Panc1 (cell line): ENCODE results near the gene DDX55. TPM values are rescaled to one million over a fixed set of nuclear protein-coding genes. Genes with fewer than 3 reads are reported as not detected.
A peak's percentile ranks its signal among the peaks of the same experiment; 100 is the strongest.

Source experiments
- ATAC-seq: fragments of 200-7000 bp; cut with Tn5 transposase; 2 replicates; pipeline ENCODE4 v1.9.1; 2020; ENCODE audit warnings: mild to moderate bottlenecking, moderate library complexity
- BruUV-seq: library from RNA; stranded (reverse); fragments of 400-500 nt; replicated peaks from 2 replicates; lab custom pipeline; 2021; lab: Mats Ljungman, UMichigan
- CTCF ChIA-PET: fragments of 300-600 bp; sonication (Branson Sonifier 250); formaldehyde crosslinking; loops from one replicate; lab custom pipeline; 2022; ENCODE audit warnings: antibody characterized with exemption; lab: Charles Lee
- POLR2A ChIA-PET: fragments of 300-600 bp; sonication (Branson Sonifier 250); formaldehyde crosslinking; loops from one replicate; lab custom pipeline; 2022; ENCODE audit warnings: antibody characterized with exemption; lab: Charles Lee
- DNase-seq: peaks from one replicate; pipeline ENCODE4 v3.0.0-alpha.2; 2010; ENCODE audit warnings: low read depth, low spot score
- H3K27ac ChIP-seq: 2 replicates; pipeline ENCODE4 v1.5.1; 2011; ENCODE audit warnings: mild to moderate bottlenecking, low read length, inconsistent platforms
- H3K27me3 ChIP-seq: fragments of 200-500 bp; sonication (Bioruptor generic); 2 replicates; pipeline ENCODE4 v1.6.0; 2014; ENCODE audit warnings: low read length, inconsistent platforms; ENCODE audit not compliant: control insufficient read depth, insufficient read depth
- H3K36me3 ChIP-seq: fragments of 200-500 bp; sonication (Bioruptor generic); 2 replicates; pipeline ENCODE4 v1.5.1; 2014; ENCODE audit warnings: inconsistent platforms, mild to moderate bottlenecking, low read length, moderate library complexity; ENCODE audit not compliant: control insufficient read depth, insufficient read depth
- H3K4me1 ChIP-seq: 2 replicates; pipeline ENCODE4 v1.5.1; 2011; ENCODE audit warnings: inconsistent platforms, mild to moderate bottlenecking, low read length, moderate library complexity; ENCODE audit not compliant: control insufficient read depth, insufficient read depth
- H3K4me3 ChIP-seq, 2 experiments: 2 replicates each; pipeline ENCODE4 v1.5.1; 2011 to 2012; ENCODE audit warnings: low read depth in 2 of 2, low read length in 2 of 2, mild to moderate bottlenecking in 2 of 2, inconsistent platforms in 1 of 2, moderate library complexity in 1 of 2
- H3K9me3 ChIP-seq: fragments of 200-500 bp; sonication (Bioruptor generic); 2 replicates; pipeline ENCODE4 v1.5.1; 2014; ENCODE audit warnings: low read depth, mild to moderate bottlenecking, inconsistent platforms, low read length, moderate library complexity; ENCODE audit not compliant: control insufficient read depth, insufficient read depth
- POLR2AphosphoS5 ChIP-seq: IDR thresholded peaks from 2 replicates; pipeline ENCODE4 v1.6.1; 2012; ENCODE audit warnings: mild to moderate bottlenecking, low read depth, low read length, moderate library complexity
- SIN3A ChIP-seq: IDR thresholded peaks from 2 replicates; pipeline ENCODE4 v1.6.1; 2012; ENCODE audit warnings: low read depth, mild to moderate bottlenecking, low read length, moderate library complexity, borderline replicate concordance; ENCODE audit not compliant: insufficient read depth
- TCF7L2 ChIP-seq: IDR thresholded peaks from 2 replicates; pipeline ENCODE4 v1.6.1; 2011; ENCODE audit warnings: mild to moderate bottlenecking, low read depth, low read length, inconsistent platforms
- in situ Hi-C: cut with HindIII; loops from 2 replicates; pipeline ENCODE4 v1.10.0; 2016; ENCODE audit warnings: low sequenced_read_pairs, low pct_unique_long_range_greater_than_20kb
- intact Hi-C: fragments of 100-400 bp; cut with micrococcal nuclease; formaldehyde crosslinking; loops from one replicate; pipeline ENCODE4 v1.10.0; 2022; ENCODE audit not compliant: unreplicated experiment
- total RNA-seq: library from RNA; stranded (reverse); gene quantifications from one replicate; pipeline ENCODE4 v1.2.1, GENCODE V29; 2021; ENCODE audit not compliant: unreplicated experiment
- TF ChIP-seq, protein P1 (sequence below): fragments of 450-650 bp; IDR thresholded peaks from 2 replicates; pipeline ENCODE4 v1.5.1; 2017; ENCODE audit warnings: mild to moderate bottlenecking
- TF ChIP-seq, protein P2 (sequence below), 2 experiments: IDR thresholded peaks; 2 replicates each; pipeline ENCODE4 v1.6.1; 2011 to 2012; ENCODE audit warnings: low read depth in 2 of 2, control low read depth in 1 of 2, low read length in 1 of 2, mild to moderate bottlenecking in 1 of 2, moderate library complexity in 1 of 2; ENCODE audit not compliant: insufficient read depth in 1 of 2

DDX55 gene
- total RNA-seq, 1 experiment from 2014 or later: 46.3 TPM

DNA sequence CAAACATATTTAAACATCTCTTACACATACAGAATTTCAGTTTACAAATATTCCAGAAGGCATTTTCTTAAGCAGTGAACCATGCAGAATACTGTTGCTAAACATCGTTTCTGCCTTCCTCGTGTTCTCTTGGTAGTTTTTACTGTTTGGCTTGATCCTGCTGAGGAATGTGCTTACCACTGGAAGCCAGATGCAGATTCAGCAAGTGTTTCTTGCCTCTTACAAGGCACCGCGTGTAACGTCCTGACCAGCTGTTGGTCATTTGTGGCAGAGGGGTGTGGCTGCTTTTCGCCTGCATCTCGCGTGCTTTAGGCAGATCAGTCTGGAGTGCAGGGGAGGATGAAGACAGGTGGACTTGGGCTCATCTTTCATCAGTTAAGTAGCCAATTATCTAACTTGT, 19.2 kb downstream of the DDX55 start:
- TF ChIP-seq POLR2AphosphoS5: no peak
- H3K4me1 ChIP-seq: no peaks in the 10 kb centered on the region
- H3K4me3 ChIP-seq: no peak overlapping the region
- intact Hi-C loops (no loop called here), in situ Hi-C loops (no loop called here)
- no peak for ATAC-seq
- TSS peak; percentile 84 for BruUV-seq
- ChIA-PET POLR2A (no interaction called here), CTCF (no interaction called here)
- no peak for DNase-seq
- H3K9me3 ChIP-seq: no peaks in the 10 kb centered on the region
- H3K27ac ChIP-seq: no peak overlapping the region
- peaks cover 32% of the 10 kb centered on the region for H3K36me3 ChIP-seq
- H3K27me3 ChIP-seq: no peaks in the 10 kb centered on the region

DNA sequence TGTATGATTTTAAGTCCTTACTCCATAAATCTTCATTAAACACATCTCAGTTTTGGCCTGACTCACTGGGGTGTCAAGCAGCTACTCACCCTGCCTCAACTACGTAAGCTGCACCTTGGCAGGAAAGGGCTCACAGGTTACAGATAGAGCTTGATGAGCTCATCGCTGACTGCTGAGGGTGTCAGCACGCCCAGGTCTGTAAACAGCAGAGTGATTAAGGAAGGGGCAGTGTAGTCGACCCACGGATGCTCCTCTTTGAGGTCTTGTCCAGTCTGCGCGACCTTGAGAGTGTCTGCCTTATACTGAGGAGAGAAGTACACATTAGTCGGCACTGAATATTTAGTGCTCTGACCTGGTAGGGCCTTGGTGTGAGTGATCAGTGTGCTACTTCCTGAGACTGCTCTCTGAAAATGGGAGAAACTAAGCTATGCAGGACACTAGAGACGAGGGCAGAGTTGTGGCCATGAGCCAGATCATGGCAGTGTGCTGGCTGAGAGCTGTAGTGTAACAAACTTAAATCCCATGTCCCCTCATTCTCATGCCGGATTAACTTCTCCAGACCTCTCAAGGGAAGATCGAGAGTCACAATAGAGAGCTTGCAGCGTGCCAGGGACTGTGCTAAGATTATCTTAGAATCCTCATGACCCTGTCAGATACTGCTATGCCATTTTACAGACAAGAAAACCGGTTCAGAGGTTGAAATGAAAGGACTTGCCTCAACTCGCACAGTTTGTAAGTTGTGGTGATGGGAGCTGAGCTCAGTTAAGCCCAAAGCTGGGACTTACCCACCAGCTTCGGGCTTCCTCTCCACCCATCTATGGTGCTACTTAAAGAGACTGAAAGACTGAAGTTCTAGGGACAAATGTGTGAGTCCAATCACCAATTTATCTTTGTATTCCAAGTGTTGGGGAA, 20.0 kb downstream of the DDX55 start:
- intact Hi-C loops: no loop called here
- POLR2A ChIA-PET: interaction anchor here (0.7 kb wide), 1 partner anchor 10 kb away, joined by 3 read pairs; no protein-coding TSS in a partner anchor
- H3K4me1 ChIP-seq: no peaks in the 10 kb centered on the region
- in situ Hi-C loops: no loop called here
- H3K27me3 ChIP-seq: no peaks in the 10 kb centered on the region
- ATAC-seq: peak; percentile 39; the same call in 1 of the 2 replicates
- BruUV-seq: no TSS peak
- CTCF ChIA-PET: no interaction called here
- H3K27ac ChIP-seq: no peak overlapping the region
- no peak overlapping the region for H3K4me3 ChIP-seq
- TF ChIP-seq SIN3A: no peak
- no peak for TF ChIP-seq TCF7L2
- TF ChIP-seq POLR2AphosphoS5: no peak; the same call in 1 of the 2 replicates
- no peaks in the 10 kb centered on the region for H3K9me3 ChIP-seq
- DNase-seq: no peak
- peaks cover 29% of the 10 kb centered on the region for H3K36me3 ChIP-seq

DNA sequence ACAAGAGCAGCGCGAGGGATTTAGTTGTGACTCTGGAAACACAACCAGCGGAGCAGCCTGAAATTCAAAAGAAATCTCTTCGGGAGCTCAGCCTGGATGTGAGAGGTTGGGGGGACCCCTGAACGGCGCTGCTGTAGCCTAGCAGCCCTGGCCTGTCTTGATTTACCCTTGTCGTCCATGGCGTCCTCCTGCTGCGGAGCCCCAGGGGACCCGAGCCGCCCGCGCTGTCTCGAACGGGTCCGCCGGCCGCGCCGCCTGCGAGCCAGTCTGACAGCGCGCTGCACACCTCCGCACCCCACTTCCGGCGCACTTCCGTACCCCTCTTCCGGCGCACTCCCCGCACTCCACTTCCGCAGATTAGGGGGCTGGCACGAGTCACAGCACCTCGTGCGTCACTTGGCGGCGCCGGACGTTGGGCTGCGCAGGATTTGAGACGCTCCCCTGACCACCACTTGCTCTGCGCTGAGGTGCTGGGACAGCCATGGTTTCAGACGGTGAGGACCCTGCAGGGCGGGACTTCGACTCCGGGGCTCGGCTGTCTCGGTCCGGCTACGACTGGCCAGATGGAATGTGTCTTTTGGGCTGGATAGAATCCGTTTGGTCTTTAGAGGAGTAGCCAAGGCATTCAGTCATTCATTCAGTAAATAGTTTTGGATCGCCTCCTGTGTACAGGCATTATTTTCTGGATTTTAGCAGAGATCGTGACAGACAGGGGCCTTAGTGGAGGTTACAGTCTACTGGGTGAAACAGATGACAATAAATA, 31.7 kb downstream of the DDX55 start, which contains the start of the genes EIF2B1 and GTF2H3:
Gene EIF2B1, minus strand, starts transcription at position 308 of the 763 bp plus-strand sequence. Its CDS starts 129 bp downstream, at position 179.
Gene GTF2H3, plus strand, starts transcription at position 451 of the 763 bp plus-strand sequence. Its CDS starts 31 bp downstream, at position 482.
- ChIA-PET CTCF (no interaction called here), POLR2A (interaction anchor here (1.1 kb wide), 1 partner anchor 47 kb away, joined by 3 read pairs; no protein-coding TSS in a partner anchor)
- H3K27me3 ChIP-seq: no peaks in the 10 kb centered on the region
- H3K36me3 ChIP-seq: peaks cover 5% of the 10 kb centered on the region; the same call in 1 of the 2 replicates
- DNase-seq (peak; percentile 78), ATAC-seq (peak; percentile 100)
- H3K27ac ChIP-seq: peak within 1 kb of the TSS; percentile 92
- intact Hi-C loops: no loop called here
- in situ Hi-C loops: no loop called here
- no peaks in the 10 kb centered on the region for H3K9me3 ChIP-seq
- no TSS peak for BruUV-seq
- TF ChIP-seq SIN3A (peak; percentile 98; the same call in 1 of the 2 replicates), POLR2AphosphoS5 (peak; percentile 96), TCF7L2 (no peak)
- TF ChIP-seq, protein P1, sequence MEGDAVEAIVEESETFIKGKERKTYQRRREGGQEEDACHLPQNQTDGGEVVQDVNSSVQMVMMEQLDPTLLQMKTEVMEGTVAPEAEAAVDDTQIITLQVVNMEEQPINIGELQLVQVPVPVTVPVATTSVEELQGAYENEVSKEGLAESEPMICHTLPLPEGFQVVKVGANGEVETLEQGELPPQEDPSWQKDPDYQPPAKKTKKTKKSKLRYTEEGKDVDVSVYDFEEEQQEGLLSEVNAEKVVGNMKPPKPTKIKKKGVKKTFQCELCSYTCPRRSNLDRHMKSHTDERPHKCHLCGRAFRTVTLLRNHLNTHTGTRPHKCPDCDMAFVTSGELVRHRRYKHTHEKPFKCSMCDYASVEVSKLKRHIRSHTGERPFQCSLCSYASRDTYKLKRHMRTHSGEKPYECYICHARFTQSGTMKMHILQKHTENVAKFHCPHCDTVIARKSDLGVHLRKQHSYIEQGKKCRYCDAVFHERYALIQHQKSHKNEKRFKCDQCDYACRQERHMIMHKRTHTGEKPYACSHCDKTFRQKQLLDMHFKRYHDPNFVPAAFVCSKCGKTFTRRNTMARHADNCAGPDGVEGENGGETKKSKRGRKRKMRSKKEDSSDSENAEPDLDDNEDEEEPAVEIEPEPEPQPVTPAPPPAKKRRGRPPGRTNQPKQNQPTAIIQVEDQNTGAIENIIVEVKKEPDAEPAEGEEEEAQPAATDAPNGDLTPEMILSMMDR: no peak
- TF ChIP-seq, protein P2, sequence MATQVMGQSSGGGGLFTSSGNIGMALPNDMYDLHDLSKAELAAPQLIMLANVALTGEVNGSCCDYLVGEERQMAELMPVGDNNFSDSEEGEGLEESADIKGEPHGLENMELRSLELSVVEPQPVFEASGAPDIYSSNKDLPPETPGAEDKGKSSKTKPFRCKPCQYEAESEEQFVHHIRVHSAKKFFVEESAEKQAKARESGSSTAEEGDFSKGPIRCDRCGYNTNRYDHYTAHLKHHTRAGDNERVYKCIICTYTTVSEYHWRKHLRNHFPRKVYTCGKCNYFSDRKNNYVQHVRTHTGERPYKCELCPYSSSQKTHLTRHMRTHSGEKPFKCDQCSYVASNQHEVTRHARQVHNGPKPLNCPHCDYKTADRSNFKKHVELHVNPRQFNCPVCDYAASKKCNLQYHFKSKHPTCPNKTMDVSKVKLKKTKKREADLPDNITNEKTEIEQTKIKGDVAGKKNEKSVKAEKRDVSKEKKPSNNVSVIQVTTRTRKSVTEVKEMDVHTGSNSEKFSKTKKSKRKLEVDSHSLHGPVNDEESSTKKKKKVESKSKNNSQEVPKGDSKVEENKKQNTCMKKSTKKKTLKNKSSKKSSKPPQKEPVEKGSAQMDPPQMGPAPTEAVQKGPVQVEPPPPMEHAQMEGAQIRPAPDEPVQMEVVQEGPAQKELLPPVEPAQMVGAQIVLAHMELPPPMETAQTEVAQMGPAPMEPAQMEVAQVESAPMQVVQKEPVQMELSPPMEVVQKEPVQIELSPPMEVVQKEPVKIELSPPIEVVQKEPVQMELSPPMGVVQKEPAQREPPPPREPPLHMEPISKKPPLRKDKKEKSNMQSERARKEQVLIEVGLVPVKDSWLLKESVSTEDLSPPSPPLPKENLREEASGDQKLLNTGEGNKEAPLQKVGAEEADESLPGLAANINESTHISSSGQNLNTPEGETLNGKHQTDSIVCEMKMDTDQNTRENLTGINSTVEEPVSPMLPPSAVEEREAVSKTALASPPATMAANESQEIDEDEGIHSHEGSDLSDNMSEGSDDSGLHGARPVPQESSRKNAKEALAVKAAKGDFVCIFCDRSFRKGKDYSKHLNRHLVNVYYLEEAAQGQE (IDR thresholded peaks at IDR 0.05; ENCODE audit: insufficient read depth in 1 of 2, low read depth in 2 of 2, low read length in 1 of 2): peak in 1 of 2 experiments; percentile 47; a peak in 1 of 4 replicates
- H3K4me3 ChIP-seq: peak within 1 kb of the TSS; percentile 97 to 99
- H3K4me1 ChIP-seq: peaks cover 5% of the 10 kb centered on the region; the same call in 1 of the 2 replicates
